G401 (cell line): ENCODE data around the gene ZXDC. TPM values are rescaled to one million over a fixed set of nuclear protein-coding genes. Genes with fewer than 3 reads are reported as not detected.
A peak's percentile ranks its signal among the peaks of the same experiment; 100 is the strongest.

ENCODE experiments used
- DNase-seq: peaks from one replicate; pipeline ENCODE4 v3.0.0-alpha.2; 2015; ENCODE audit warnings: low spot score
- in situ Hi-C: cut with HindIII; loops from 2 replicates; pipeline ENCODE4 v1.10.0; 2016; ENCODE audit warnings: low sequenced_read_pairs, mixed read lengths
- total RNA-seq: library from RNA; depleted of rRNA; stranded (reverse); fragments of >200 nt; shearing (Covaris generic); gene quantifications from 2 replicates; pipeline ENCODE4 v1.2.3, GENCODE V29; 2014

The ZXDC gene
- total RNA-seq, 1 experiment from 2014 or later = 18.9 TPM

DNA sequence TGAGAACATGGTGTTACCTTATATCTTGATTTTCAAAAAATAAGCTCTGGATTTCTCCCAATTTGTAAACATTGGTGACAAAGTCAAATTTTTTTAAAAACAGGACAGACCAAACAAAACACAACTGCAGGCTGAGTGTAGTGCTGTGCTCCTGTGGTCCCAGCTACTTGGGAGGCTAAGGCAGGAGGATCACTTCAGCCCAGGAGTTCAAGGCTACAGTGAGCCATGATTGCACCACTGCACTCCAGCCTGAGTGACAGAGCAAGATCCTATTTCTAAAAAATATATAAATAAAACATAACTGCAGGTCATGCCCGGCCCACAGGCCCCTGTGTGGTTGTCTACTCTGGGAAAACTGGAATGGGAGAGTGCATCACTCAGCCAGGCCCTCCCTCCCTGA is 4.0 kb upstream of the ZXDC start:
- DNase-seq = no peak
- in situ Hi-C loops = no loop called here

DNA sequence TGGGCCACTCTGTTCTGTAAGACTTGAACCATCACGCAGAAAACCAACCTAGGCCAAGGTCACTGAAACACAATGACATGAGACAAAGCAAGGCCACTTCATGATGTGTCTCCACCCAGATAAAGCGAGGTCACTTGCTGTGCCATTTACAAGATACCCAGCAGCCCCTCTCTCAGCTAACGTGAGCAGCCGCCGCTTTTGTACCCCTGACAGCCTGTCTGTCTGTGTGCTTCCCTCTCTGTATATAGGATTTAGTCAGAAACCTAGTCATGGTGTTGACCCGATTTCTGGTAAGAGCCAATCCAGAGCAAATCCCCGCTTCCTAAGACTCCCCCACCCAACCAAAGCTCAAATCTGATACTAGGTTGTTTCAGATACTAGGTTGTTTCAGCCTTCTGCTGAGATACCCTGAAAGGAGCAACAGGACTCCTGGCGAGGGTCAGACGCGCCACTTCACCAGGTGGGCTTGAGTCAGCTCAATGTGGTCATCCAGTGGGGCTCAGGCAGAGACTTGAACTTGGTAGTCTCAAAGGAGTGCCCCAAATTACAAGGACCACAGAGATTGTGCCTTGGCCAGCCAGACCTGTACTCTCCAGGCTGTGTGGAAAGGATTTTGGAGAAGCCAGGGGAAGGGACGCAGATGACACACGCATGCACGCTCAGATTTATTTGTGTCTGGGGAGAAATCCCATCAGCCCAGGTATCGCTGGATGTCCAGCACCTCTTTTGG is 3.1 kb upstream of the ZXDC start:
- in situ Hi-C loops = no loop called here
- no peak for DNase-seq

DNA sequence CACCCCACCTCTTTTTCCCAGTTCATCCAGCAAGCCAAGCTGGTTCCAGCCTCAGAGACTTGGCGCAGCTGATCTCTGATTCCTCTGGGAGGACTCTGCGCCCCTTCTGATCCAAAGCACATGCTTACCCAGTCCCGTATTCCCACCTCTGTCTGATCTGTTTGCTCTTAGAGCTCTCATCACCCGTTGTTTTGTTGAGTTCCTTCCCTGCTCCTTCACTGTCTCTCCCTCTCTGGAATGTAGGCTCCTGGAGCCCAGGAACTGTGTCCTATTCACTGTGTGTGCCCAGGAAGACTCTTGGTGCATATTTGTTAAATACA is 1.3 kb upstream of the ZXDC start:
- DNase-seq = no peak
- in situ Hi-C loops = no loop called here

DNA sequence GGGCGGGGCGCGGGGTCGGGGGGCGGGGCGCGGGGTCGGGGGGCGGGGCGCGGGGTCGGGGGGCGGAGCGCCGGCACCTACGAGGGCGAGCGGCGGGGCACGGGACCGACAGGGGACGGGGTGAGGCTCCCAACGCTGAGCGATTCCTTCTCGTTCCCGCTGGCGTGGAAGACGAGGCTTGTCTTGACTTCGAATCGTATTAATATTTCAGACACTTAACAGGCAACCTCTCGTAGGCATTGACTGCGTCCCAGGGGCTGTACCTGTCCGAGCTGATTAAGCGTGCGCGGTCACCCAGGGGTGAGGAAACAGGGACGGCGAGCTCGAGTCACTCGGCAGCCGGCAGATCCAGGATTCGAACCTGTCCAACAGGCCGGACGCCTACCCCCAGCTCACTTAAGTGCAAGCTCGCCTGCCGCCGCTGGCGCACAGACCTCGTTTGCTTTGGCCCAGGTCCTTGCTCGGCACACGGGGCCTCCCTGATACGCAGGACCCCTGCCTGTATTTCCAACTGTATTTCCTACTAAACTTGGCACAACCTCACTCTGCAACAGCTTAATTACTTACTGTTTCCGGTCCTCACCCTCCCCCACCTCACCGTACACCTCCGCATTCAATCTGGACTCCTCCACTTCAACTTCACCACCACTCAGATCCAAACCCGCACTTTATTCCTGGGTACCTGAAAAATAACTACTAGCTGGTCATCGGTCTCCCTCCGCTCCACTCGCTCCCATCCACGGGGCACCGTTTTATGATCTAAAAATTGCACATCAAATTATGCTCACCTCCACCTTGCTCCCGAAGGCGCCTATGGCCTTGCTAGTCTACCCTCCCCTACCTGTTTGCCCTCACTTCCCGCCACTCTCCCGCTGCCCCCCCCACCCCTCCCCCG is 722 bp upstream of the ZXDC start:
- in situ Hi-C loops = no loop called here
- DNase-seq = no peak

DNA sequence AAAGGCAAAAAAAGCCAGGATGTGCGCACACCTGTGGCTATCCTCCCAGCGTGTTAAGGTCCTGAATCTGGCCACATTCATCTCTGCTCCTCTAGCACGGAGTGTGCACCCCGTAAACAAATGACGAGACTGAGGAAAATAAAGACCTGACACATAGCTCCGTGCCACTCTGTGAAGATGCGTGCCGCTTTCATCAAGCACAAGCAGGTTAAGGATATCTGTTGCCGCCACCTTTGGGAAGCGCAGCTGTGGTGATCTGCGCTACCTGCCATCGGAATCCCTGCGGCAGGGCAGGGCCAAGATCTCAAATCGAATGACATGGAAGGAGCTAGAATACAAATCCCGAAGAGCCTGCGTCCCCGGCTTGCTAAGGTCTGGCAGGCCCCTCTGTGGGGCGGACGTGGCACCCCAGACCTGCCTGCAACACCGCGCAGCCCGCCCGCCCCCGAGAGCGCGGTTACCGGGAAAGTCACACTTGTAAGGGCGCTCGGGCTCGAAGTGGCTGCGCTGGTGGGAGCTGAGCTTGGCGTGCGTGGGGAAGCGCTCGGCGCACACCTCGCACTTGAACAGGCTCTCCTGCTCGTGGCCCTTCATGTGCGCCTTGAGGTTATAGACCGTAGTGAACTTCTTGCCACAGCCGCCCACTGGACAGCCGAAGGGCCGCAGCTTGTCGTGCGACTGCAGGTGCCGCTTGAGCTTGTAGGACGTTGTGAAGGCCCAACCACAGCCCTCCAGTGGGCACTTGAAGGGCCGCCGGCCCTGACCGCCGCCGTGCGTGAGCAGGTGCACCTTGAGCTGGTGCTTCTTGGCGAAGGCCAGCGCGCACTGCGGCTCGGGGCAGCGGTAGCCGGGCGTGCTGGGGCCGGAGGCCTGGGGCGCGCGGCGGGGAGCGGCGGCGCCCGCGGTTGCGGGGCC is 936 bp downstream of the ZXDC start:
- DNase-seq = peak; percentile 42
- in situ Hi-C loops = no loop called here

DNA sequence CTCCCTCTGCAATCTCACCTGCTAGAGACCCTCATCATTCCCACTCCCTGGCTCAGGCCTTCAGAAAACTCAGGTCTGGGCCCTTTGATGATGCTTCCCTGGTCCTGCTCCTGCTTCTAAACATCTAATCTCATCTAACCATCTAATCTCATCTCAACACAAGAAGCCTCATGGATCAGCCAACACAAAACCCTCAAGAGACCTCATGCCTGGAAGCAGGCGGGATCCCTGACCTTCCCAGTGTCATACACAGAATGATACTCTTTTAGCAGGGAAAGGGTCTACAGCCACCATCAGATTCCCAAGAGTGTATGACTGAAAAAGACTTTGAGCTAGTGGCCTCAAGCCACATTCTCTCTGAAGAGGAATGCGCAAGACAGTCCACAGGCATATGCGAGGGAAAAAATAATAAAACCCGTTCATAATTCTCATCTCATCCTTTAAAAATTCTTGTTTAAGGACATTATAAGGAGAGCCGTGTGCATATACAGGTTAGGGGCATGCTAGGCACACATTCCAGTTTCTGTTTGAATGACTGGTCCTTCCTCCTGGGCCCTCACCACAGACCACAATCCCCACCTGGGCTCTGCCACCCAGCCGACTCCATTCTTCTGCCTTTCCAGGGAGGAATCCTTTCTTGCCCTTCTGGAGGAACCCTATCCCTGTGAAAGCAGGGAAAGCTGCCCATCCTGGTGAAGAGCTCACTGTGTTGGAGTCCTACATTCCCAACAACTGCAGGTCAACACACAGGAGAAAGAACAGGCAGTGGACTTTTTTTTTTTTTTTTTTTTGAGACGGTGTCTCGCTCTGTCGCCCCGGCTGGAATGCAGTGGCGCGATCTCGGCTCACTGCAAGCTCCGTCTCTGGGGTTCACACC is 2.2 kb downstream of the ZXDC start:
- in situ Hi-C loops = no loop called here
- no peak for DNase-seq

DNA sequence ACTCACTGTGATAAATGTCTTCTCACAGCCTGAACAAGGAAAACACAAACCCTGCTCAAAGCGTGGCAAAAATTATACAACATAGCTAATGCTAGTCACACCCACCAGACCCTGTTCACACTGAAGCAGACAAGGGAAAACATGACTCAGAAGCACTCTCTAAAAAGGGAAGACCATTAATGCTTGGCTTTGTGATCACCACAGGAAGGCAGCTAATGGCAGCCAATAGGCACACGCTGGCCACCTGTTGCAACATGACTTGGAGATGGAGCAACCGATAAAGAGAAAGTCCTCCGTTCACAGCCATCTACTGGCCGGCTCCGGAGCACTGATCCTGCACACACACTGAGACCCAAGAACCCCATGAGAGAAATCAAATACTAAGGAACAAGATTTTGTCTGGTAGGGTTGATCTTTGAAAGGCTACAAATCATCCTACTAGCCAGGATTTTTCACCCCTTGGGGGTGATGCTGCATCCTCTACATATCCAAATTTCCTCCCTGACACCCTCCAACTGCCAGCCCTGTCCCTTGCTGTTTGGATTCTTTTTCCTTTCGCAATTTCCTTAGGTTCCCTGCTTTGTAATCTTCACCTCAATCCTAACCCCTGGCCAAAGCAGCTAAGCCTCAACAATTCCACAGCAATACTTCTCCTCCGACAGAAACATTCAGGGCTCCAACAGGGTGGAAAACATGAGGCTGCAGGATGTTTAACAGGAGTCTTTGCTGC is 3.2 kb downstream of the ZXDC start:
- peak; percentile 46 for DNase-seq
- in situ Hi-C loops = no loop called here

DNA sequence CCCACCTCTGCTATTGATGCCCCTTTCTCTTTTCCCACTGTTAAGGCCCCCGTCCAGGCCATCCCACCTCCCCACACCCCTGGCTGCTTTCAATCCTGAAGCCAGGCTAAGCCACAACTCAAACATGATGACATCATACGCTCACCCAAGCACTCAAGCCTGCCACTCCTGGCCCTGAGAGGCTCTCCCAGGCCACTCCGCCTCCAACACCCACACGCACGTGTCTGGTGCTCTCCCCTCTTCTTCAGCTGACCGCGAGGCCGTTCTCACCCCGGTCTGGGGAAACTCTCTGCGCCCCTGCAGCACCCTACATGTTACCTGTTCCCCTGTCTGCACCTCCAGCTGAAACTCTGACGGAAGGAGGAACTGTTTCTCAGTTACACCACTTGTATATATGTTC is 6.2 kb downstream of the ZXDC start:
- in situ Hi-C loops = no loop called here
- DNase-seq = no peak

DNA sequence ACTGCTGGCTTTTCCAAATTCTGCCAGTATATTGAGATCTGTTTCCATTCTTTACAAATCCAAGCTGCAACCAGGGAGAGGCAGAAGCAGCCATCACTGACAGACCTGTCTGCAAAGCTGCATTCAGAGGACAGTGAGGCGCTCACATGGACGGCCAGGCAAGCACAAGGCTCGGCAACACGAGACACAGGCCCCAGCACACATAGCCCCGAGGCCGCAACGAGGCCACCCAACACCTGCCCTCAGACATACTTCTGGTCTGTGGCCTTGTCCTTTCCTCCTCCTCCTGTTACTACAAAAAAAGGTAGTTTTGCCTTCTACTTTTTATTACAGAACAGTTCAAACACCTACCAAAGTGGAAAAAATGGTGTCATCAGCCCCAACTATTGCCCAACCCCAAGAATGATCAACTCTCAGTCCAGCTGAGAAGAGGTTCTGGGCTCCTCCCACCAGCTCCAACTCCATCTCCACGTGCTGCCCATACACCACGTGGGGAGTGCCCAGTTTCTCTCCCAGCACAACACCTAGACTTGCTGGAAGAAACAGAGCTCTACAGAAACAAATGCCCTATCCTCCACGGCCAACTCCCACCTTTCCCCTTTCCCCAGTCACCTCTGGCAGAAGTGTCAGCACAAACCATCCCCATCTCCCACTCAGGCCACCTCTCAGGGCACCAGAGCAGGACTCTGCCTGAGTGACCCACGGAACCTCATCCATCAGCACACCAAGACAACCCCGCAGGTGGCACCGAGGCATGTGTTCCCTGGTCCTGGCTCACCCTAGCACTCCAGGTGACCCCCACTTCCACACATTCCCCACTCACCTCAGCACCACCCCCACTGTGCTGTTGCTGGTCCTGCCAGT is 7.4 kb downstream of the ZXDC start:
- no peak for DNase-seq
- in situ Hi-C loops = no loop called here

DNA sequence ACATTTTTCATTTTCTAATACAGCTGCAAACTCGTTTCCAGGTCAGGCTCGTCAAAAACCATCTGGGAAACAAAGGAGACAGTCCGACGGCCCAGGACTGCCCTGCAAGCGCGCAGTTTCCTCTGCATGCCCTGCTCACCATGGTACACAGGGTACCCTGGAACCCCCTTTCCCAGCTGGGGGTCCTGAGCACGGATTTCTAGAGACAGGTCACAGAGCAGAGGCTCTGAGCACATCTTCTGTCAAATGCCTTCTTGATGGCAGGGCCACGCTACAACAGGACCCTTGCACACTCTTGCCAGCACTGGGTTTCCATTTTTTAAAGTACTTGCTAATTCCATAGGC is 8.1 kb downstream of the ZXDC start:
- DNase-seq = no peak
- in situ Hi-C loops = no loop called here

DNA sequence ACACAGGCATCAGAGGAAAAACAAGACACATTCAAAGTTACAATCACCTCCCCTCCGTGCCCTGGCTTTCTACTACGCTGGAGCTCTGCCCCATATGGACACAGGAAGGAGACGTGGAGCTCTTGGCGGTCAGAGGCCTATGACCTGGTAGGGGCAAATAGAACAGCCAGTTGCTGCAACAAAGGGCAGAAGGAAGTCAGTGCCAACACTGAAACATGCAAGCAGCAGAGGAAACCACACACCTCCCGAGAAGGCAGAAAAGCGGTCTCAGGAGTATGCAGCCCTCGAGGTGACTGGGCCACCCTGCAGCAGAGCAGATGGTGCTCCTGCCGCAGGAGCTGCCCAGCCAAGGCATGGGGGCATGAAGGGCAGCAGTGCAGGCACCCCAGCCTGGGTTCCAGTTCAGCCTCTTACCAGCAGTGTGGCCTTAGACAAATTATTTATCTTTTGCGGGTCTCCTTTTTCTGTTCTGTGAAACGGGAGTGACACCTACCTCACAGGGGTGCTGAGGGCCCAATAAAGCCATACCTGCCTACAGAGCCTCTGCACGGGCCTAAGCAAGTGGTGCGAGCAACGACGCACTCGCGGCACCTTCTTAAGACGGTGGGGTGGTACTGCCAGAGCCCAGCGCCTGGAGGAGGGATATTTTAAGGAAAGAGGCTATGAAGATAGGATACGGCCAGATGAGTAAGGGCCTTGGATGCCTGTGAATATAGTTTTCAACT is 8.6 kb downstream of the ZXDC start:
- in situ Hi-C loops = no loop called here
- no peak for DNase-seq

DNA sequence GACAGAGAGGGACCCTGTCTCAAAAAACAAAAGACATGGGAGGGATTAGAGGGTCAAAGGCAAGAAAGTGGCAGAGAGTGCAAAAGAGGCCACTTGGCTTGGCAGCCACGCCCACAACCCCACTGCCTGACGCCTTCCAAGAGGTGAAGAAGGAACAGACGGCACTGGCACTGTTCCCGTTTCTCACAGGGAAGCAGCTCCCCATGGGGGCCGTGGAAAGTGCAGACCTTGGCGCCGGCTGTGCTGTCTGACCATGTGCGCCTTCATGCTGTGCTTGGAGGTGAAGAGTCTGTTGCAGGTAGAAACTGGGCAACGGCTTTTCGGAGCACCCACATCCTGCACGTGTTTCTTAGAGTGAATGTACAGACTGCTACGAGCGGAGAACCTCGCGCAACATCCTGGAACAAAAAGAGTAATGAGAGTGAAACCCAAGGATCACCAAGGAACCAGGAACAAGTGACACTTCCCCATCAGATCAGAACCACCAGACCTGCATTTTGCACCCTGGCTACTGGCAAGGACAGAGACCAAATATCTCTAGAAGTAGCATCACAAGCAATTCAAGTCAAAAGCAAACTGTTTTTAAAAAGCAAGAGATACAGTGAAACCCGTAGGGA is 9.7 kb downstream of the ZXDC start:
- in situ Hi-C loops = no loop called here
- peak; percentile 72 for DNase-seq

DNA sequence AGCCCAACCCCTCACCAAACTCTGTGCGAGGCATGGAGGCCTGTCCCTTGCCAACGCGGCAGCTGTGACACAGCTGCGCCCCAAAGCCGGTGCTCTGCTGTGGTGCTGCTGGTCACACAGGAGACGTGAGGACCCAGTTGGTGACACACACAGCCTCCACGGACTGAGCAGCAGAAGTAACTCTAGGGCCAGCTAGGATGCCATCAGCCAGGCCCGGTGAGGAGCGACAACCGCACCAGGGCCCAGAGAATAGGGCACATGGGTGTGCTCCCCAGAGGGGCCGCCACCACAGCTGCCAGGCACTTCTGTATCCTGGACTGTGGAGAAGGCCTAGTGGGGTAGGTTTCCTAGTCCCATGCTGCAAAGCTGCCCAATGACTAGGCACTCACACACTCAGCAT is 10.7 kb downstream of the ZXDC start:
- no peak for DNase-seq
- in situ Hi-C loops = no loop called here

DNA sequence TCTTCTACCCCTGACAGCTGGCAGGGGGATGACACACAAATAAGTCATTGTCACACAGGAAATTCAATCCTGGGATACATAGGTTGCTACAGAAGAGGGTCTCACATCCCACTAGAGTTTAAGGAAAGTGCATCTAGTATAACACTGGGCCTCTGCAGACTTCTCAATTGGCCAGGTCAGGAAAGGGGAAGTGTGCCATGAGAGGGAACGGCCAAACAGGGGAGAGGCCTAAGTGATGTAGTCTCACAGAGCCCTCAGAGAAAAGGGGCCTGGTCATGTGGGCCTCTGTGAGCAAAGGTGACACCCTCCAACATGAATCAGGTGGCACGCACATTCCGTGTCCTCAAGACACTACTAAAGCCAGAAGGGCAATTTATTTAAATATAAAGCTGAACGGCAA is 11.2 kb downstream of the ZXDC start:
- in situ Hi-C loops = no loop called here
- no peak for DNase-seq

DNA sequence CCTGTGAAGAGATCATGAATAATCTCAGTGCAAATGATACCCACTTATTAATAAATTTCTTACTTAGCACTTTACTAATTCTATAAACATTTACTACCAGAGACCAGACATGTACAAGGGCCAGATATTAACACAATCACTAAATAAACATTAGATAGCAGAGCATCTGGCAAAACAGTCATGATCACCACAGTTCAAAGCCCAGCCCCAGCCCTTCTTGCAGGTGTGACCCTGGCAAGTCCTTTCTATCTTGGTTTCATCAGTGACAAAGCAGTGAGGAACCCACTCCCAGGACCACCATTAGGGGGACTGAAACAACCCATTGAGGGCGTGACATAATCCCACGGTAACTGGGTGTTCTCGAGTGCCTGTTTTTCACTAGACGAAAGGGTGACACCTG is 11.6 kb downstream of the ZXDC start:
- DNase-seq = no peak
- in situ Hi-C loops = no loop called here

DNA sequence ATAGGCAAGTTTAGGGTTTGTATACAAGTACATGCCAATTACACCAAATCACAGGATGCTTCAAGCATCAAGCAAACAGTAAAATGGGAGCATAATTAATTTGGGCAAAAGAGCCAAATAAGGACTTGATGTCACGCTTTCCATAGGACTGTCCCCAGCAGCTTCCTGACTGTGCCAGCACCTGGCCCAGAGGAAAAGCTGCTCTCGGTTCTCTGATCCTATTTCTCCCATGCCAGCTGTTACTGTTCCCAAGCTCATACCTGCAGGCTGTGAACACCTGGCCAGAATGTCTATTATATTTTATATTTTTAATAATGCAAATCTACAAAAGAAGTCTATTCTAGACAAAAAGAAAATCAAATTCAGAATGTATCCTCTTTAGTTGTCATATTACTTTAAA is 12.2 kb downstream of the ZXDC start:
- no peak for DNase-seq
- in situ Hi-C loops = no loop called here
